ENCODE results near the gene MOXD1. TPM values are rescaled to one million over a fixed set of nuclear protein-coding genes. Genes with fewer than 3 reads are reported as not detected.
A peak's percentile ranks its signal among the peaks of the same experiment; 100 is the strongest.

The MOXD1 gene
- total RNA-seq: 110 to 113 TPM (median 111 TPM) in 3 replicates

DNA sequence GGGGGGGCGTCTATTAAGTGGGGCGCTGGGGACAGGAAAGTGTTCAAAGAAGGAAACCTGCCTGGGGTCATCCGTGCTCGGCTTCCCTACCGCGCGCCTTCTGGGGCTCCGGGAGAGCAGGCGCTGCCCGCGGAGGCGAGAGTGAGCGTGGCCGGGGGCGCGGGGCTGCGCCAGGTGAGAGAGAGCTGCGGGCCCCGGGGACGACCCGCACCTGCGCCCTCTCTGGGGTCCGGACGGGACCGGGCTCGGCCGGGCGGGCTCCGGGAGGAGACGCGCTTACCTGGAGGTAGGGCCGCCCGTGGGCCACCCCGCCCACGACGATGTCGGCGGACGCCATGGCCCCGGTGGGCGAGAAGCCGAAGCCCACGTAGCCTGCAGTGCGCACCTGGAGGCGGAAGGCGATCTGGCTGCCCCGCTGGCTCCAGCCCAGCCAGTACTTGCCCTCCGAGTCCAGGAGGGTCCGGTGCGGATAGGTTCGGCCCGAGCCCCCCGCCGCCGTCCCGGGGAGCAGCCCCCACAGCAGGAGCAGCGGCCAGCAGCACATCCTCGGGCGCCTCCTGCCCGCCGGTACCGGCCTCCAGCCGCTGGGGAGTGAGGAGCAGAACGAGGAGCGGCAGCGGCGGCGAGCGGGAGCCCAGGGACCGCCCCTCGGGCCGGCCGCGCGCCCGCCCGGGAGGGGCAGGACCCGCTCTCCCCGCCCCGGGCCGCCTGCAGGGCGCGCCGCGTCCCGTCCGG lies at the start of gene MOXD1:
Gene MOXD1 (minus strand): TSS at position 593 of the 735 bp plus-strand sequence. CDS start 49 bp downstream, at position 544.
- H3K27ac Mint-ChIP-seq: peak within 1 kb of the TSS; percentile 88
- TF ChIP-seq, protein P1, sequence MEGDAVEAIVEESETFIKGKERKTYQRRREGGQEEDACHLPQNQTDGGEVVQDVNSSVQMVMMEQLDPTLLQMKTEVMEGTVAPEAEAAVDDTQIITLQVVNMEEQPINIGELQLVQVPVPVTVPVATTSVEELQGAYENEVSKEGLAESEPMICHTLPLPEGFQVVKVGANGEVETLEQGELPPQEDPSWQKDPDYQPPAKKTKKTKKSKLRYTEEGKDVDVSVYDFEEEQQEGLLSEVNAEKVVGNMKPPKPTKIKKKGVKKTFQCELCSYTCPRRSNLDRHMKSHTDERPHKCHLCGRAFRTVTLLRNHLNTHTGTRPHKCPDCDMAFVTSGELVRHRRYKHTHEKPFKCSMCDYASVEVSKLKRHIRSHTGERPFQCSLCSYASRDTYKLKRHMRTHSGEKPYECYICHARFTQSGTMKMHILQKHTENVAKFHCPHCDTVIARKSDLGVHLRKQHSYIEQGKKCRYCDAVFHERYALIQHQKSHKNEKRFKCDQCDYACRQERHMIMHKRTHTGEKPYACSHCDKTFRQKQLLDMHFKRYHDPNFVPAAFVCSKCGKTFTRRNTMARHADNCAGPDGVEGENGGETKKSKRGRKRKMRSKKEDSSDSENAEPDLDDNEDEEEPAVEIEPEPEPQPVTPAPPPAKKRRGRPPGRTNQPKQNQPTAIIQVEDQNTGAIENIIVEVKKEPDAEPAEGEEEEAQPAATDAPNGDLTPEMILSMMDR (IDR thresholded peaks at IDR 0.05; ENCODE audit: unreplicated experiment): no peak
- peaks cover 34% of the 10 kb centered on the region for H3K4me1 Mint-ChIP-seq
- H3K27me3 Mint-ChIP-seq (ENCODE audit: low read depth): peaks cover 35% of the 10 kb centered on the region
- peak within 1 kb of the TSS; percentile 87 for H3K4me3 Mint-ChIP-seq
- H3K36me3 Mint-ChIP-seq: peaks cover 14% of the 10 kb centered on the region
- peaks cover 9% of the 10 kb centered on the region for H3K9me3 Mint-ChIP-seq
- DNase-seq (ENCODE audit: low spot score in 2 of 2, unreplicated experiment in 2 of 2): peak; percentile 54 to 76

DNA sequence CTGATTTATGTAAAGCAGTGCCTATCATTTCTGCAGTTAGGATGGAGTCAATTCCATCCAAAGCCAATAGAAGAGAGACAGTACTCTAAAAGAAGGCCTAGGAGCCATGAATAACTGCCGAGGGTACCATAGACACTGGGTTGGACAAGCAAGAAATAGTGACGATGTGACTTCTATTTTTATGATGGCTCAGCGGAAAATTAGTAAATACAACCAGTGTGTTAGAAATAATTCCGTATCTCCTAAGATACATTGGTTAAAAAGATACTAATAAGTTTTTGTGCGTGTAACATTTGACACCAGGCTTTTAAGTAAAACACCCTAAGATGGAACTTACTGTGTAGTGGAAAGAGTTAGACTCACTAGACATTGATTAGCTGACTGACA lies 45.6 kb upstream of the MOXD1 start:
- Mint-ChIP-seq H3K4me1 (no peaks in the 10 kb centered on the region), H3K9me3 (peaks cover 27% of the 10 kb centered on the region), H3K27me3 (ENCODE audit: low read depth) (no peaks in the 10 kb centered on the region), H3K36me3 (peaks cover 32% of the 10 kb centered on the region), H3K4me3 (no peak overlapping the region), H3K27ac (no peak overlapping the region)
- DNase-seq (ENCODE audit: low spot score in 2 of 2, unreplicated experiment in 2 of 2): no peak
- TF ChIP-seq, protein P1 (IDR thresholded peaks at IDR 0.05; ENCODE audit: unreplicated experiment): no peak

DNA sequence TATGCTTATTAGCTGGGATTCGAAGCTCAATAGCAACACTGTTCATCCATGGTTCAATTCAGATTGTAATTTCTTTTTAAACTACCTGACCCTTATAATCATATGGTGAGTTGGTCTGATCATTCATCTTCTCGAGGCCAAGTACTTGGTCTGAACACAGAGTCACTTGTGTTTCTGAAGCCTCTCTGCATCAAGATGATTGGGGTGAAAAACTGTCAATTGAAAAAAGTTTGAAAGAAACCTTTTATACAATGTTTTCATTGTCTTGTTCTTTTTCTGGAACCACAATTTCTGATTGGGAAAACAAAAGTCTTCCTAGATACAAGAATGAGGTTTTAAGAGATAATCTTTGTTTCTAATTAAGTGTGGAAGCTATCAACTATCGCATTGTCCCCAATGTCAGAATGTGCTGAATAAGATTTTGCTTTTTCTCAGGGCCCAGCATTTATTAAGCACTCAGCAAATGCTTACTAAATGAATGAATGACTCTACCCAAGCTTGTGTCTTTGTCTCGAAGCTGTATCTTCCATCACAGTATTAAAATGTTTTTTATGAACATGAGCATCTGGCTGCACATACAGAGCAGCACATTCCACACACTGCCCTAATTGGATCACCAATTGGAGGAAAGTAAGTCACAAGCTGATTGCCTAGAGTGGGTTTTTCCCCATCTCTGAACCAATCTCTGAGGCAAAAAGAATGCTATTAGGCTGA lies 45.0 kb upstream of the MOXD1 start:
- Mint-ChIP-seq H3K4me3 (no peak overlapping the region), H3K9me3 (peaks cover 32% of the 10 kb centered on the region), H3K36me3 (peaks cover 33% of the 10 kb centered on the region), H3K27ac (no peak overlapping the region), H3K27me3 (ENCODE audit: low read depth) (no peaks in the 10 kb centered on the region), H3K4me1 (no peaks in the 10 kb centered on the region)
- TF ChIP-seq, protein P1 (IDR thresholded peaks at IDR 0.05; ENCODE audit: unreplicated experiment): no peak
- DNase-seq (ENCODE audit: low spot score in 2 of 2, unreplicated experiment in 2 of 2): no peak

DNA sequence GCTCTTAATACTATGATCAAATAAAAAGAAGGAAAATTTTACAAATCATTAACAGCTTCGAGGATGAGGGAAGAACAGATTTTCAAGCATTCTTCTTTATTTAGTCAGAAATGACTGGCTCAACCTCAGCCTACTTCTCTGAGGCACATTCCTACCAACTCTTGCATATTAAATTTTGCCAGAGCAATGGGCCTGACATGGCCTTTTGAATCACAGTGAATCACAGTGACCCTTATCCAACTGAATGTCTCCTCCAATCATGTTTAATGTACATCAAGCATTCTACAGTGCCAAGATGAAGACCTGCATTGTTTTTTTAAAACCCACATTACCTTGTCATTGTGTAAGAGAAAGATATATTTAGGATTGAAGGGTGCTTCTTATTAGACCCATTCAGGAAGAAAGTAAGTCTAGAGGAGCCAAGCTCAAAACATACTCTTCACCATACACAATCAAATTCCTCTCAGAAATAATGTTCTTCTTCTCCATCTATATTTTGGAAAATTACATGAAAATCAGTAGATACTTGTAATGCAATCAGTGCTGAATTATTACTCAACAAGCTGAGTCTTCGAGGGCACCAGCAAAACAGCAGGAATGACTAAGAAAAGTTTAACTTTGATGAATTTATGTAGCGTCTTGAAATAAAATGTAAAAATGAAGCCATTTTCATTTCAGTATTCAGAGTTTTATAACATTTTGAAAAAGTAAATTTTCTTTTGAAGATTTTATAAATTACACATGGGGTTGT lies 44.1 kb upstream of the MOXD1 start:
- Mint-ChIP-seq H3K4me3 (no peak overlapping the region), H3K9me3 (peaks cover 34% of the 10 kb centered on the region), H3K36me3 (peaks cover 28% of the 10 kb centered on the region), H3K27ac (no peak overlapping the region), H3K4me1 (no peaks in the 10 kb centered on the region), H3K27me3 (ENCODE audit: low read depth) (no peaks in the 10 kb centered on the region)
- TF ChIP-seq, protein P1 (IDR thresholded peaks at IDR 0.05; ENCODE audit: unreplicated experiment): no peak
- DNase-seq (ENCODE audit: low spot score in 2 of 2, unreplicated experiment in 2 of 2): no peak

DNA sequence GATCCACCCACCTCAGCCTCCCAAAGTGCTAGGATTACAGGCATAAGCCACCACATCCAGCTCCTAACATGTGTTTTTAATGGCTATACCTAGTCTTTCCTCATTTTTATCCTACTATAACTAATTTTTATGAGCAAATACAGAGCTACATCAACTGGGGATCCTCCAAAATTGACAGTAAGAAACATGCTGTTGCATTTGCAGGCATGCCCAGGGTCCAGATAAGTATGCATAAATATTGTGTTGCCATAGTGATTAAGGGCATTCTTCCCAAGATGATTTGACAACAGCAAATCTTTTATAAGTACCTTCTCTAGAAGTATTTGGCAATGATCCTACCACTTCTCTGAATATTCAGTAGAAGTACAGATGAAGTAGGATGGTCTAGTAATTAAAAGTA lies 41.9 kb upstream of the MOXD1 start:
- peaks cover 18% of the 10 kb centered on the region for H3K36me3 Mint-ChIP-seq
- no peaks in the 10 kb centered on the region for H3K27me3 Mint-ChIP-seq (ENCODE audit: low read depth)
- H3K4me3 Mint-ChIP-seq: no peak overlapping the region
- TF ChIP-seq, protein P1 (IDR thresholded peaks at IDR 0.05; ENCODE audit: unreplicated experiment): no peak
- H3K9me3 Mint-ChIP-seq: peaks cover 31% of the 10 kb centered on the region
- no peak overlapping the region for H3K27ac Mint-ChIP-seq
- DNase-seq (ENCODE audit: low spot score in 2 of 2, unreplicated experiment in 2 of 2): no peak
- no peaks in the 10 kb centered on the region for H3K4me1 Mint-ChIP-seq
